ENCODE results near the gene PRKCH. TPM values are rescaled to one million over a fixed set of nuclear protein-coding genes. Genes with fewer than 3 reads are reported as not detected.

PRKCH gene
- total RNA-seq, 1 experiment from 2014 or later: 2.7 TPM

DNA sequence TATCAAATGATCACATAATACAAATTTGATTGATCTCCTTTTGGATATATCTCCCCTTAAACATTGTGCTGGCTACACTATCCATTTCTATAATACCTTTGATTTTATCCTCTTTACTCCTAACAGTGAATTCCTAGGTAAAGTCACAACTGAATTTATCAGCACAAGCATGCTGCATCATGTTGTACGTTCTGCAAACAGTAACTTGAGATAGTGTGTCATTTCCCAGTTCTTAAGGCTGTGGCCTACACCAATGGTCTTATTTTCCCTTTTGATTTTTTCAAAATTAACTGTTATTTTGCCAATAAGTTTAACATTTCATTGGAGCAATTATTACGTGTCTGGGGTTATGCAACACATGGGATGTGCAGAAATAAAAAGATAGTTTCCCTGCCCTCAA is 24.8 kb downstream of the PRKCH start:
- no peak for ATAC-seq
- intact Hi-C loops (cut with micrococcal nuclease; ENCODE audit: unreplicated experiment) (no loop called here), in situ Hi-C loops (cut with HindIII; ENCODE audit: low pct_unique_long_range_greater_than_20kb, low sequenced_read_pairs) (no loop called here)
- H3K4me3 ChIP-seq (ENCODE audit: low read depth in 2 of 2, low read length in 2 of 2): no peak overlapping the region
- ChIA-PET POLR2A (no interaction called here), CTCF (no interaction called here)
- DNase-seq (ENCODE audit: low read depth, low spot score): no peak
- no peaks in the 10 kb centered on the region for H3K36me3 ChIP-seq (ENCODE audit: control insufficient read depth, insufficient read depth, low read length)
- no peaks in the 10 kb centered on the region for H3K4me1 ChIP-seq (ENCODE audit: control insufficient read depth, insufficient read depth, low read length)
- no peak overlapping the region for H3K27ac ChIP-seq (ENCODE audit: low read length)
- no TSS peak for BruUV-seq (replicated peaks)
- no peaks in the 10 kb centered on the region for H3K9me3 ChIP-seq (ENCODE audit: control insufficient read depth, insufficient read depth, low read depth, low read length)
- H3K27me3 ChIP-seq (ENCODE audit: control insufficient read depth, insufficient read depth, low read length): no peaks in the 10 kb centered on the region
- TF ChIP-seq POLR2AphosphoS5 (IDR thresholded peaks at IDR 0.05; ENCODE audit: low read depth, low read length) (no peak), SIN3A (IDR thresholded peaks at IDR 0.05; ENCODE audit: borderline replicate concordance, insufficient read depth, low read depth, low read length) (no peak), TCF7L2 (IDR thresholded peaks at IDR 0.05; ENCODE audit: low read depth, low read length) (no peak)
- TF ChIP-seq, protein P1, sequence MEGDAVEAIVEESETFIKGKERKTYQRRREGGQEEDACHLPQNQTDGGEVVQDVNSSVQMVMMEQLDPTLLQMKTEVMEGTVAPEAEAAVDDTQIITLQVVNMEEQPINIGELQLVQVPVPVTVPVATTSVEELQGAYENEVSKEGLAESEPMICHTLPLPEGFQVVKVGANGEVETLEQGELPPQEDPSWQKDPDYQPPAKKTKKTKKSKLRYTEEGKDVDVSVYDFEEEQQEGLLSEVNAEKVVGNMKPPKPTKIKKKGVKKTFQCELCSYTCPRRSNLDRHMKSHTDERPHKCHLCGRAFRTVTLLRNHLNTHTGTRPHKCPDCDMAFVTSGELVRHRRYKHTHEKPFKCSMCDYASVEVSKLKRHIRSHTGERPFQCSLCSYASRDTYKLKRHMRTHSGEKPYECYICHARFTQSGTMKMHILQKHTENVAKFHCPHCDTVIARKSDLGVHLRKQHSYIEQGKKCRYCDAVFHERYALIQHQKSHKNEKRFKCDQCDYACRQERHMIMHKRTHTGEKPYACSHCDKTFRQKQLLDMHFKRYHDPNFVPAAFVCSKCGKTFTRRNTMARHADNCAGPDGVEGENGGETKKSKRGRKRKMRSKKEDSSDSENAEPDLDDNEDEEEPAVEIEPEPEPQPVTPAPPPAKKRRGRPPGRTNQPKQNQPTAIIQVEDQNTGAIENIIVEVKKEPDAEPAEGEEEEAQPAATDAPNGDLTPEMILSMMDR (IDR thresholded peaks at IDR 0.05): no peak
- TF ChIP-seq, protein P2, sequence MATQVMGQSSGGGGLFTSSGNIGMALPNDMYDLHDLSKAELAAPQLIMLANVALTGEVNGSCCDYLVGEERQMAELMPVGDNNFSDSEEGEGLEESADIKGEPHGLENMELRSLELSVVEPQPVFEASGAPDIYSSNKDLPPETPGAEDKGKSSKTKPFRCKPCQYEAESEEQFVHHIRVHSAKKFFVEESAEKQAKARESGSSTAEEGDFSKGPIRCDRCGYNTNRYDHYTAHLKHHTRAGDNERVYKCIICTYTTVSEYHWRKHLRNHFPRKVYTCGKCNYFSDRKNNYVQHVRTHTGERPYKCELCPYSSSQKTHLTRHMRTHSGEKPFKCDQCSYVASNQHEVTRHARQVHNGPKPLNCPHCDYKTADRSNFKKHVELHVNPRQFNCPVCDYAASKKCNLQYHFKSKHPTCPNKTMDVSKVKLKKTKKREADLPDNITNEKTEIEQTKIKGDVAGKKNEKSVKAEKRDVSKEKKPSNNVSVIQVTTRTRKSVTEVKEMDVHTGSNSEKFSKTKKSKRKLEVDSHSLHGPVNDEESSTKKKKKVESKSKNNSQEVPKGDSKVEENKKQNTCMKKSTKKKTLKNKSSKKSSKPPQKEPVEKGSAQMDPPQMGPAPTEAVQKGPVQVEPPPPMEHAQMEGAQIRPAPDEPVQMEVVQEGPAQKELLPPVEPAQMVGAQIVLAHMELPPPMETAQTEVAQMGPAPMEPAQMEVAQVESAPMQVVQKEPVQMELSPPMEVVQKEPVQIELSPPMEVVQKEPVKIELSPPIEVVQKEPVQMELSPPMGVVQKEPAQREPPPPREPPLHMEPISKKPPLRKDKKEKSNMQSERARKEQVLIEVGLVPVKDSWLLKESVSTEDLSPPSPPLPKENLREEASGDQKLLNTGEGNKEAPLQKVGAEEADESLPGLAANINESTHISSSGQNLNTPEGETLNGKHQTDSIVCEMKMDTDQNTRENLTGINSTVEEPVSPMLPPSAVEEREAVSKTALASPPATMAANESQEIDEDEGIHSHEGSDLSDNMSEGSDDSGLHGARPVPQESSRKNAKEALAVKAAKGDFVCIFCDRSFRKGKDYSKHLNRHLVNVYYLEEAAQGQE (IDR thresholded peaks at IDR 0.05; ENCODE audit: insufficient read depth in 1 of 2, low read depth in 2 of 2, low read length in 1 of 2): no peak

DNA sequence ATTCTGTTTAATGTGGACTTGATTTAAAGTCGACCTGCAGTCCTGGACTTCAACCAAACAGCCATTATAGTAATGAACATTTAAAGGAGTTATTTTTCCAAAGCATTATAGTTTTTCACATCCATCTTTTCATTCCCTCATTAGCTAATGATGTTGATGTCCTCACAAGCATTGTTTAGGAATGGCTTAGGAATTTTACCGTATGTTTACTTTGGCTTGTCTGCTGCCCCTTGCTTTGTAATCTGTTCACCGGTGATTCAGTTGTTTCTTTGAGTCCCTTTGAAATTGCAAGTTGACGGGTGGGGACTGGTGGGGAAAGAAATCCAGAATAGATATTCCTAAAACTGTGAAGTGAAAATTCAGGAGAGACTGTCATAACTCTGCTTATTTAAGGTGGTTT is 25.4 kb downstream of the PRKCH start:
- BruUV-seq (replicated peaks): no TSS peak
- POLR2A ChIA-PET: no interaction called here
- H3K9me3 ChIP-seq (ENCODE audit: control insufficient read depth, insufficient read depth, low read depth, low read length): no peaks in the 10 kb centered on the region

More for the DNA sequence above, 25.4 kb downstream of the PRKCH start:
- Histone ChIP-seq H3K36me3 (ENCODE audit: control insufficient read depth, insufficient read depth, low read length) (no peaks in the 10 kb centered on the region), H3K27me3 (ENCODE audit: control insufficient read depth, insufficient read depth, low read length) (no peaks in the 10 kb centered on the region), H3K4me3 (ENCODE audit: low read depth in 2 of 2, low read length in 2 of 2) (no peak overlapping the region), H3K4me1 (ENCODE audit: control insufficient read depth, insufficient read depth, low read length) (no peaks in the 10 kb centered on the region), H3K27ac (ENCODE audit: low read length) (no peak overlapping the region)
- no peak for DNase-seq (ENCODE audit: low read depth, low spot score)
- TF ChIP-seq TCF7L2 (IDR thresholded peaks at IDR 0.05; ENCODE audit: low read depth, low read length) (no peak), POLR2AphosphoS5 (IDR thresholded peaks at IDR 0.05; ENCODE audit: low read depth, low read length) (no peak), SIN3A (IDR thresholded peaks at IDR 0.05; ENCODE audit: borderline replicate concordance, insufficient read depth, low read depth, low read length) (no peak)
- TF ChIP-seq, protein P1 (IDR thresholded peaks at IDR 0.05): no peak
- TF ChIP-seq, protein P2 (IDR thresholded peaks at IDR 0.05; ENCODE audit: insufficient read depth in 1 of 2, low read depth in 2 of 2, low read length in 1 of 2): no peak
- ATAC-seq: no peak
- intact Hi-C loops (cut with micrococcal nuclease; ENCODE audit: unreplicated experiment) (no loop called here), in situ Hi-C loops (cut with HindIII; ENCODE audit: low pct_unique_long_range_greater_than_20kb, low sequenced_read_pairs) (no loop called here)
- CTCF ChIA-PET: no interaction called here

Measured in Panc1 (cell line).